SJCRH30 (cell line): ENCODE measurements around the gene USP7. TPM values are rescaled to one million over a fixed set of nuclear protein-coding genes. Genes with fewer than 3 reads are reported as not detected.
"Not testable (repeated sequence)": the region's sequence is repeated elsewhere in the genome, so short reads cannot be mapped to it uniquely, and the experiment has no call there.

Experiments used
- DNase-seq, 2 experiments: peaks; one replicate each; pipeline ENCODE4 v3.0.0-alpha.2; 2015 to 2020
- H3K27ac ChIP-seq: fragments of 250-450 bp; sonication (Bioruptor Pico); 2 replicates; pipeline ENCODE4 v1.5.1; 2020; ENCODE audit warnings: mild to moderate bottlenecking, moderate library complexity
- H3K27me3 ChIP-seq: fragments of 250-450 bp; sonication (Bioruptor Pico); 2 replicates; pipeline ENCODE4 v1.5.1; 2020; ENCODE audit warnings: mild to moderate bottlenecking, moderate library complexity
- H3K36me3 ChIP-seq: fragments of 250-450 bp; sonication (Bioruptor Pico); 2 replicates; pipeline ENCODE4 v1.5.1; 2020; ENCODE audit warnings: mild to moderate bottlenecking, moderate library complexity
- H3K4me1 ChIP-seq: fragments of 250-450 bp; sonication (Bioruptor Pico); 2 replicates; pipeline ENCODE4 v1.5.1; 2020; ENCODE audit warnings: mild to moderate bottlenecking, moderate library complexity
- H3K4me3 ChIP-seq: fragments of 250-450 bp; sonication (Bioruptor Pico); 2 replicates; pipeline ENCODE4 v1.5.1; 2020; ENCODE audit warnings: mild to moderate bottlenecking, moderate library complexity
- H3K9me3 ChIP-seq: fragments of 250-450 bp; sonication (Bioruptor Pico); replicated peaks from 2 replicates; pipeline ENCODE4 v1.5.1; 2020; ENCODE audit warnings: mild to moderate bottlenecking, moderate library complexity
- total RNA-seq: library from RNA; depleted of rRNA; stranded (reverse); fragments of >200 nt; shearing (Covaris generic); gene quantifications from 2 replicates; pipeline ENCODE4 v1.2.3, GENCODE V29; 2014

The USP7 gene
- total RNA-seq, 1 experiment from 2014 or later: 91.7 TPM

- H3K4me3 ChIP-seq: no peak within 1 kb of the TSS
- DNase-seq: no peak
- H3K36me3 ChIP-seq: no peaks in the 10 kb centered on the region
- H3K27ac ChIP-seq: no peak within 1 kb of the TSS
- peaks cover 42% of the 10 kb centered on the region for H3K4me1 ChIP-seq
- H3K9me3 ChIP-seq: no peaks in the 10 kb centered on the region
- H3K27me3 ChIP-seq: no peaks in the 10 kb centered on the region
Measured at GRCh38 chr16:8882041-8882617, 81.6 kb downstream of the USP7 start, which contains the start of gene LITAFD. Gene LITAFD (plus strand): TSS chr16:8882351. CDS start chr16:8884356, 2,005 bp downstream.

- Histone ChIP-seq H3K36me3 (no peaks in the 10 kb centered on the region), H3K4me3 (no peak overlapping the region), H3K27me3 (no peaks in the 10 kb centered on the region), H3K9me3 (no peaks in the 10 kb centered on the region), H3K4me1 (peaks cover 30% of the 10 kb centered on the region), H3K27ac (no peak overlapping the region)
- no peak for DNase-seq
Measured at GRCh38 chr16:8880839-8881510, 82.7 kb downstream of the USP7 start.

DNA sequence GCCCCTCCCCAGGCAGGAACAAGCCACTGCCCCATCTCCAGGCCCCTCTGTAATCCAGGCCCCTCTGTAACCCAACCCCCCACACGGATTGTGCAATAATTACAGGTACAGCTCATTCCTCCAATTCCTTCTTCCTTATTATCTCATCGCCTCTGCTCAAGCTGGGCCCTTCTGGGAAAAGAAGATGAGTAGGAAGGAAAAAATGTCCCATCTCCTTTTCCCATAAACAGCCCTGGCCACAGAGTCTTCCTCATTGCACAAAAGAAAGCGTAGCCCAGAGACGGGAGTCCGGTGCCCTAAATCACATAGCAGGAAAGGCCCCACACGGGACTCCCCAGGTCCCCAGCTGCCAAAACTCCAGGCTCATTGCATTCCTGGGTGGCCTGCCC, 85.2 kb downstream of the USP7 start:
- Histone ChIP-seq H3K9me3 (no peaks in the 10 kb centered on the region), H3K27ac (peak overlapping the region; percentile 5; the same call in 1 of the 2 replicates), H3K36me3 (no peaks in the 10 kb centered on the region), H3K27me3 (no peaks in the 10 kb centered on the region), H3K4me1 (peaks cover 9% of the 10 kb centered on the region), H3K4me3 (no peak overlapping the region)
- peak in 1 of 2 experiments; percentile 39 for DNase-seq

- no peaks in the 10 kb centered on the region for H3K9me3 ChIP-seq
- peak overlapping the region; percentile 5; the same call in 1 of the 2 replicates for H3K27ac ChIP-seq
- H3K4me1 ChIP-seq: peaks cover 8% of the 10 kb centered on the region
- no peaks in the 10 kb centered on the region for H3K27me3 ChIP-seq
- H3K36me3 ChIP-seq: no peaks in the 10 kb centered on the region
- peak in 1 of 2 experiments; percentile 42 for DNase-seq
- no peak overlapping the region for H3K4me3 ChIP-seq
Measured at GRCh38 chr16:8877894-8878522, 85.7 kb downstream of the USP7 start.

GRCh38 chr16:8875317-8875716, 88.4 kb downstream of the USP7 start:
- H3K9me3 ChIP-seq, DNase-seq, H3K27me3 ChIP-seq, H3K4me3 ChIP-seq, H3K27ac ChIP-seq, H3K36me3 ChIP-seq: not testable (repeated sequence)
- peaks cover 16% of the 10 kb centered on the region for H3K4me1 ChIP-seq

DNA sequence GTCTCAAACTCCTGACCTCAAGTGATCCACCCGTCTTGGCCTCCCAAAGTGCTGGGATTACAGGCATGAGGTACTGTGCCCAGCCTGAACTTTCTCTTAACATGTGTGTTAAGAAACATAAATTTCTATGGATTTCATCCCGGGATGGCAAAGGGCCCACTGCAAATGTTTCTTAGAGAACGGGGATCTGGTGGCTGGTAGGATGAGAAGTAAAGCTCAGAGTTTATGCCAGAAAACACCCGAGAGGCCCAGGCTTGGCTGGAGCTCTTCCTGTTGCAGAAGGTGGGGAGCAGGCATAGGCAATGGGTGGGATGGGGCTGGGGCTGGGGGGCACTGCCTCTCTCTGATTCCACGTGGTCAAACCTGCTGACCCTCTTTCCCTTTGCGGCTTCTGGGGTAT, 89.3 kb downstream of the USP7 start:
- no peaks in the 10 kb centered on the region for H3K9me3 ChIP-seq
- H3K27me3 ChIP-seq: no peaks in the 10 kb centered on the region
- H3K4me1 ChIP-seq: peaks cover 16% of the 10 kb centered on the region
- DNase-seq: no peak
- no peaks in the 10 kb centered on the region for H3K36me3 ChIP-seq
- H3K27ac ChIP-seq: no peak overlapping the region
- H3K4me3 ChIP-seq: no peak overlapping the region

GRCh38 chr16:8873866-8874195, 89.9 kb downstream of the USP7 start:
- H3K9me3 ChIP-seq, H3K27ac ChIP-seq, H3K4me3 ChIP-seq, H3K36me3 ChIP-seq, H3K27me3 ChIP-seq, DNase-seq: not testable (repeated sequence)
- H3K4me1 ChIP-seq: peaks cover 16% of the 10 kb centered on the region

GRCh38 chr16:8872967-8873865, 90.5 kb downstream of the USP7 start:
- H3K27me3 ChIP-seq: no peaks in the 10 kb centered on the region
- DNase-seq: no peak
- no peaks in the 10 kb centered on the region for H3K36me3 ChIP-seq
- no peak overlapping the region for H3K4me3 ChIP-seq
- no peaks in the 10 kb centered on the region for H3K9me3 ChIP-seq
- H3K4me1 ChIP-seq: peaks cover 10% of the 10 kb centered on the region; the same call in 1 of the 2 replicates
- H3K27ac ChIP-seq: no peak overlapping the region

GRCh38 chr16:8872071-8872470, 91.6 kb downstream of the USP7 start:
- H3K27me3 ChIP-seq: no peaks in the 10 kb centered on the region
- no peaks in the 10 kb centered on the region for H3K36me3 ChIP-seq
- no peak overlapping the region for H3K4me3 ChIP-seq
- DNase-seq: no peak
- H3K4me1 ChIP-seq: peaks cover 8% of the 10 kb centered on the region; the same call in 1 of the 2 replicates
- H3K9me3 ChIP-seq: no peaks in the 10 kb centered on the region
- no peak overlapping the region for H3K27ac ChIP-seq

DNA sequence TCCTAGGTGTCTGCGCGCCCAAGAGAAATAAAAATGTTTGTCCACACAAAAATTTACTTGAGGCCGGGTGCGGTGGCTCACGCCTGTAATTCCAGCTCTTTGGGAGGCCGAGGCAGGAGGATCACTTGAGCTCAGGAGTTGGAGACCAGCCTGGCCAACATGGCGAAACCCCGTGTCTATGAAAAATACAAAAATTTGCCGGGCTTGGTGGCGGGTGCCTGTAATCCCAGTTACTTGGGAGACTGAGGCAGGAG, 93.8 kb downstream of the USP7 start:
- not testable (repeated sequence) for DNase-seq
- peaks cover 21% of the 10 kb centered on the region for H3K4me1 ChIP-seq

GRCh38 chr16:8869212-8869987, 94.3 kb downstream of the USP7 start:
- peak overlapping the region; percentile 94 for H3K4me3 ChIP-seq
- DNase-seq: peak; percentile 60 to 65
- peak overlapping the region; percentile 39 for H3K27ac ChIP-seq
- peaks cover 23% of the 10 kb centered on the region for H3K4me1 ChIP-seq
- H3K36me3 ChIP-seq: peaks cover 4% of the 10 kb centered on the region
- no peaks in the 10 kb centered on the region for H3K9me3 ChIP-seq
- no peaks in the 10 kb centered on the region for H3K27me3 ChIP-seq

More for the DNA sequence above, 93.8 kb downstream of the USP7 start:
- H3K36me3 ChIP-seq, H3K27ac ChIP-seq, H3K4me3 ChIP-seq, H3K9me3 ChIP-seq, H3K27me3 ChIP-seq: not testable (repeated sequence)

DNA sequence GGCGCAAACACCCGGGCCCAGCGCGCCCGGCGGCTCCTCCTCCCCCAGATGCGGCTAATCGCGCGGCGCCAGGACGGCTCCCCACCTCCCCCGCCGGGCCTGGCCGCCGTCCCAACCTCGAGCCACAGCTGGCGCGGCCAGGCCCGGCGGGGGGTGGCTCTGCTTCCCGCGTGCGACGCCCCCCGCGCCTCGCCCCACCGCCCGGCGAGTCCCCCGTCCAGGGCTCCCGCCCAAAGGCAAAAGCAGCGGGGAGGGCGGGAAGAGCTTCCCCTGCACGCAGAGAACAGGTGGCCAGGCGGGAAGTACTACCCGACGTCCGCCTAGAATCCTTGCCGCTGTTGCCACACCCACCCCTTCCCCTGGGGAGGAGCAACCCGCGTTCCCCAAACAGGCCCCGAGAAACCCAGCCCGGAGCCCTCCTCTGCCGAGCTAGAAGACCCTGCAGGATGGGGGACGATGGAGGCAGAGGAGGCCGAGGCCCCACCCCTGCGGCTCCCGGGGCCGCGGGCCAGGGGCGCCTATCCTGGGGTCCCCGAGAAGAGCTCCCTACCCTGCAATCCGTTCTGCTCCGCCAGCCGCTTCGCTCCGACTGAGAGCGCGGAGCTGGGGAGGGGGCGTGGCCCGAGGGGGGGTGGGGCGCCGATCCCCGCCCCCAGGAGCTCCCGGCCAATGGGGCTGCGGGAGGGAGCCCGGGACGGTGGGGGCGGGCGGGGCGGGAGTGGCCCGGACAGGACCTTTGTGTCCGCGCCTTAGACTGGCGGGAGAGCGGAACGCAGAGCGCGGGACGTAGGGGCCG, 95.1 kb downstream of the USP7 start, which contains the start of gene CARHSP1:
Gene CARHSP1, minus strand, starts transcription at position 591 of the 796 bp plus-strand sequence. CDS start 9,678 bp downstream, outside the sequence.
- Histone ChIP-seq H3K27ac (peak within 1 kb of the TSS; percentile 100), H3K4me3 (peak within 1 kb of the TSS; percentile 94), H3K4me1 (peaks cover 23% of the 10 kb centered on the region), H3K27me3 (no peaks in the 10 kb centered on the region), H3K36me3 (peaks cover 6% of the 10 kb centered on the region), H3K9me3 (no peaks in the 10 kb centered on the region)
- peak; percentile 95 to 97 for DNase-seq

DNA sequence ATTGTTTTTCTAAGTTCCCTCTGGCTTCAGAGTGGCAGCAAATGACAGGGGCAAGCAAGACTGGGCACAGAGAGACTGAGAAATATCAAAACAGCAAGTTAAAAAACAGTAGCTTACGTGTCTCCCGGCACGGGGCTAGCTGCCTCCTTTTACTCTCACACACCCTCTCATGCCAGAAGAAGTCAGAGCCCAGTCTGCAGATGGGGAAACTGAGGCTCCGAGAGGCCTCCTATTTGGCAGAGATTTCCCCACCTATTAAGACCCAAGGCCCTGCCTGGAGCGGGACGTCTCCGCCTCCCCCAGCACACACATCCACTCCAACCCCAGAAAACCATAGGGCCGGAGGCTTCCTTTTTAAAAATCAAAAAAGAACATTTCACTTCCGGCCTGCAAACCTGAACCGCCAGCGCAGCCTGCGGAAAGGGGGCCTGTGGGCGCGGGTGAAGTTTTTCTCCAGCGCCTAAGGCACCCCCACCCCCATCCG, 95.7 kb downstream of the USP7 start:
- Histone ChIP-seq H3K4me1 (peaks cover 23% of the 10 kb centered on the region), H3K27ac (peak overlapping the region; percentile 100), H3K9me3 (no peaks in the 10 kb centered on the region), H3K4me3 (peak overlapping the region; percentile 94), H3K27me3 (no peaks in the 10 kb centered on the region), H3K36me3 (peaks cover 6% of the 10 kb centered on the region)
- no peak for DNase-seq
